ENCODE data around the gene NAA80. TPM values are rescaled to one million over a fixed set of nuclear protein-coding genes. Genes with fewer than 3 reads are reported as not detected.
A peak's percentile ranks its signal among the peaks of the same experiment; 100 is the strongest.

The NAA80 gene
- total and polyA plus RNA-seq, 10 of the 15 experiments (the other 5 are each of a cell fraction or from before 2014, with no cell fraction given): 0.48 to 12.7 (median 6.7) TPM

DNA sequence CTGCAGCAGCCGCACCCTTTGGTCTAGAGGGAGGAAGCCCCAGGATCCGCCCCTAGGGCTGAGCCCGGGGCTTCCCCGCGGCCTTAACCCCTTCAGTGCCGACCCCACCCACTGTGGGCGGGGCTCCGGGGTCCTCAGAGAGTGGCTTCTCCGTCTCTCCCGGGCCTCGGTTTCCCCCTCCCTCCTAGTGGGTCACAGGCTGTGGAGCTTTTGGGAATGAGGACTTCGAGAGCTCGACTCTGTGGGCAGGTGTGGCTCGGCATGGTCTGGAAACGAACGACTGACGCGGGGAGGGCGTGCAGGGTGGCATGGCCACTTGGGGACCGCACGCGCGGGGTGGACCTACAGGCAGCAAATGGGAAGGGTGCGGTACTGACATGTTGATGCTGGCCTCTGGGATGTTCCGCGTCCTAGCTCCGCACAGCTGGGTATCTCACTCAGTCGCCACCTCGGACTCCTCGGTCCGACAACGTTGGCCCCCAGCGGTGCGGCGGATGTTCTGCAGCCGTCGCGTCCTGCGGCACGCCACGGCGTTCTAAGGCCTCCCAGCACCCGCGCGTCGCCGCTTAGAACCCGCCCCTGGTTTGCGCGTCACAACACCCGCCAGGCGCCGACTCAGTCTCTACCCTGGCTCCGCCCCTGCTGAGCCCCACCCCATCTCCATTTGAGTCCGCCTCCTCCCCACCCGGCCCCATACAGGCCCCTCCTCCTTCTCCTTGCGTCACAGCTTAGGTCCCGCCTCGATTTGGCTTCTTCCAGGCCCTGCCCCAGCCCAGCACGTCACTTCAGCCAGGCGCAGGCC lies at the start of gene NAA80, which contains the start of gene HYAL3 (continued):
- TF ChIP-seq DPF2 (IDR thresholded peaks at IDR 0.05) (peak; percentile 87), TAF1 (IDR thresholded peaks at IDR 0.05; ENCODE audit: borderline replicate concordance, low read depth, low read length) (0 out of 2 replicates have a peak, but pooled peaks have one; percentile 44), SPI1 (IDR thresholded peaks at IDR 0.05; ENCODE audit: borderline replicate concordance, insufficient read depth, low read depth, low read length) (peak; percentile 43; the same call in 1 of the 2 replicates), BACH1 (IDR thresholded peaks at IDR 0.05; ENCODE audit: borderline replicate concordance) (peak; percentile 83), IRF4 (IDR thresholded peaks at IDR 0.05; ENCODE audit: low read depth, low read length) (no peak), ZNF217 (IDR thresholded peaks at IDR 0.05) (0 out of 2 replicates have a peak, but pooled peaks have one; percentile 43), NBN (IDR thresholded peaks at IDR 0.05) (peak; percentile 93), POU2F2 (IDR thresholded peaks at IDR 0.05; ENCODE audit: borderline replicate concordance, low read depth, low read length) (peak; percentile 65; the same call in 2 of the 3 replicates), LARP7 (IDR thresholded peaks at IDR 0.05) (peak; percentile 97), BHLHE40 (IDR thresholded peaks at IDR 0.05; ENCODE audit: borderline replicate concordance in 1 of 2, low read depth in 2 of 2, low read length in 1 of 2) (peak; percentile 40 to 89; a peak in 3 of 4 replicates), KLF5 (IDR thresholded peaks at IDR 0.05; ENCODE audit: partially characterized antibody) (peak; percentile 50), HCFC1 (IDR thresholded peaks at IDR 0.05; ENCODE audit: low read length) (peak; percentile 40; the same call in 1 of the 2 replicates)
- TF ChIP-seq, protein P1, sequence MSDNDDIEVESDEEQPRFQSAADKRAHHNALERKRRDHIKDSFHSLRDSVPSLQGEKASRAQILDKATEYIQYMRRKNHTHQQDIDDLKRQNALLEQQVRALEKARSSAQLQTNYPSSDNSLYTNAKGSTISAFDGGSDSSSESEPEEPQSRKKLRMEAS (IDR thresholded peaks at IDR 0.05; ENCODE audit: low read depth, low read length): peak; percentile 82
- TF ChIP-seq, protein P2, sequence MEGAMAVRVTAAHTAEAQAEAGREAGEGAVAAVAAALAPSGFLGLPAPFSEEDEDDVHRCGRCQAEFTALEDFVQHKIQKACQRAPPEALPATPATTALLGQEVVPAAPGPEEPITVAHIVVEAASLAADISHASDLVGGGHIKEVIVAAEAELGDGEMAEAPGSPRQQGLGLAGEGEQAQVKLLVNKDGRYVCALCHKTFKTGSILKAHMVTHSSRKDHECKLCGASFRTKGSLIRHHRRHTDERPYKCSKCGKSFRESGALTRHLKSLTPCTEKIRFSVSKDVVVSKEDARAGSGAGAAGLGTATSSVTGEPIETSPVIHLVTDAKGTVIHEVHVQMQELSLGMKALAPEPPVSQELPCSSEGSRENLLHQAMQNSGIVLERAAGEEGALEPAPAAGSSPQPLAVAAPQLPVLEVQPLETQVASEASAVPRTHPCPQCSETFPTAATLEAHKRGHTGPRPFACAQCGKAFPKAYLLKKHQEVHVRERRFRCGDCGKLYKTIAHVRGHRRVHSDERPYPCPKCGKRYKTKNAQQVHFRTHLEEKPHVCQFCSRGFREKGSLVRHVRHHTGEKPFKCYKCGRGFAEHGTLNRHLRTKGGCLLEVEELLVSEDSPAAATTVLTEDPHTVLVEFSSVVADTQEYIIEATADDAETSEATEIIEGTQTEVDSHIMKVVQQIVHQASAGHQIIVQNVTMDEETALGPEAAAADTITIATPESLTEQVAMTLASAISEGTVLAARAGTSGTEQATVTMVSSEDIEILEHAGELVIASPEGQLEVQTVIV (IDR thresholded peaks at IDR 0.05; ENCODE audit: borderline replicate concordance, partially characterized antibody): no peak

All from GM12878 (cell line).